Tibial artery (tissue), 4 donors: ENCODE measurements around the gene ARMH2.
A peak's percentile ranks its signal among the peaks of the same experiment; 100 is the strongest.
"Not testable (repeated sequence)": the region's sequence is repeated elsewhere in the genome, so short reads cannot be mapped to it uniquely, and the experiment has no call there.

ENCODE experiments used
- DNase-seq, 2 donors: peaks; one replicate each; pipeline ENCODE4 v3.0.0-alpha.2; 2019
- H3K27ac ChIP-seq, 2 donors: fragments of 200-600 bp; sonication (generic) in 1 of 2; 1 replicate in 1 of 2; 2 replicates in 1 of 2; pipeline ENCODE4 v1.5.1; 2018 to 2019; ENCODE audit warnings: mild to moderate bottlenecking in 1 of 2
- H3K27me3 ChIP-seq, 2 donors: fragments of 200-600 bp; sonication (generic) in 1 of 2; one replicate each; pipeline versions ENCODE4 v1.5.1 to v1.6.0; 2016 to 2019
- H3K36me3 ChIP-seq, 3 donors: fragments of 200-600 bp; sonication (generic) in 2 of 3; one replicate each; pipeline ENCODE4 v1.5.1; 2016 to 2019; ENCODE audit warnings: mild to moderate bottlenecking in 2 of 3
- H3K4me1 ChIP-seq, 4 donors: fragments of 200-600 bp; sonication (generic) in 2 of 4; 1 replicate in 3 of 4; 2 replicates in 1 of 4; pipeline ENCODE4 v1.5.1; 2016 to 2019
- H3K4me3 ChIP-seq, 2 donors: fragments of 200-600 bp; sonication (generic) in 1 of 2; 1 replicate in 1 of 2; 2 replicates in 1 of 2; pipeline ENCODE4 v1.5.1; 2018 to 2019; ENCODE audit warnings: mild to moderate bottlenecking in 2 of 2
- H3K9me3 ChIP-seq, 3 donors: fragments of 200-600 bp; sonication (generic) in 1 of 3; one replicate each; pipeline ENCODE4 v1.5.1; 2016 to 2019
- CTCF ChIP-seq, 2 experiments: fragments of 200-600 bp in 1 of 2; fragments of 450-650 bp in 1 of 2; IDR thresholded peaks; one replicate each; pipeline ENCODE4 v1.5.1; 2017 to 2019; ENCODE audit warnings: antibody characterized with exemption in 2 of 2, mild to moderate bottlenecking in 1 of 2, moderate library complexity in 1 of 2
- intact Hi-C: fragments of 100-400 bp; cut with DNase I; formaldehyde crosslinking; loops from one replicate; pipeline ENCODE4 v1.15.0; 2023; ENCODE audit warnings: low total_unique reads

The ARMH2 gene

GRCh38 chr6:24775520-24776058 is 23.1 kb downstream of the ARMH2 start:
- H3K27me3 ChIP-seq, result no peaks in the 10 kb centered on the region
- intact Hi-C loops, result no loop called here
- no peaks in the 10 kb centered on the region for H3K9me3 ChIP-seq
- DNase-seq, result no peak
- TF ChIP-seq CTCF (IDR thresholded peaks at IDR 0.05), result no peak
- peak overlapping the region; percentile 84 to 85 for H3K27ac ChIP-seq
- H3K4me3 ChIP-seq, result peak overlapping the region; percentile 81 to 86
- H3K4me1 ChIP-seq, result peaks cover 0 to 14% (median 6%) of the 10 kb centered on the region in 4 donors
- H3K36me3 ChIP-seq, result no peaks in the 10 kb centered on the region

GRCh38 chr6:24774696-24775519 is 23.8 kb downstream of the ARMH2 start, which contains the start of gene GMNN:
TSS of gene GMNN (plus strand) at chr6:24774937. CDS start at chr6:24777247, 2,310 bp downstream.
- no peaks in the 10 kb centered on the region for H3K36me3 ChIP-seq
- peak within 1 kb of the TSS; percentile 81 to 86 for H3K4me3 ChIP-seq
- intact Hi-C loops, result no loop called here
- peak within 1 kb of the TSS; percentile 84 to 85 for H3K27ac ChIP-seq
- peaks cover 0 to 14% (median 6%) of the 10 kb centered on the region in 4 donors for H3K4me1 ChIP-seq
- DNase-seq, result peak; percentile 98 to 99
- no peaks in the 10 kb centered on the region for H3K27me3 ChIP-seq
- no peaks in the 10 kb centered on the region for H3K9me3 ChIP-seq
- TF ChIP-seq CTCF (IDR thresholded peaks at IDR 0.05), result no peak

DNA sequence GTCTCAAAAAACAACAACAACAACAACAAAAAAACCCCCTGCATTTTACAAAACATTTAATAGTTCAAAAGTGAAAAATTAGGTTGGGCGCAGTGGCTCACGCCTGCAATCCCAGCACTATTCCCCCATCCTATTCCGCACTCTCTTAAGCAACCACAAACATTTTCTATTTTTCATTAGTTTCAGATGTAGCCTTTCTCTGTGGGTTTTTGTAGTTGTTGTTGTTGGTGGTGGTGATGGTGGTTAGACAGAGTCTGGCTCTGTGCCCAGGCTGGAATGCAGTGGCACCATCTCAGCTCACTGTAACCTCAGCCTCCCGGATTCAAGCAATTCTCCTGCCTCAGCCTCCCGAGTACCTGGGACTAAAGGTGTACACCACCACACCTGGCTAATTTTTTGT is 30.4 kb downstream of the ARMH2 start:
- intact Hi-C loops, result loop anchor here (2.0 to 10.0 kb wide), 2 partner anchors 64 to 184 kb away; no protein-coding TSS in a partner anchor
- no peaks in the 10 kb centered on the region for H3K9me3 ChIP-seq
- TF ChIP-seq CTCF (IDR thresholded peaks at IDR 0.05), result no peak
- H3K4me1 ChIP-seq, result peaks cover 0 to 2% (median 0%) of the 10 kb centered on the region in 4 donors
- DNase-seq, result no peak
- H3K27ac ChIP-seq, result no peak overlapping the region
- no peaks in the 10 kb centered on the region for H3K27me3 ChIP-seq
- no peaks in the 10 kb centered on the region for H3K36me3 ChIP-seq
- H3K4me3 ChIP-seq, result no peak overlapping the region

GRCh38 chr6:24766680-24767462 is 31.8 kb downstream of the ARMH2 start:
- H3K27me3 ChIP-seq, result no peaks in the 10 kb centered on the region
- peaks cover 0 to 2% (median 0%) of the 10 kb centered on the region in 4 donors for H3K4me1 ChIP-seq
- no peak for DNase-seq
- peak; percentile 21 to 40 for TF ChIP-seq CTCF (IDR thresholded peaks at IDR 0.05)
- intact Hi-C loops, result loop anchor here (10.0 kb wide), 1 partner anchor 182 kb away; no protein-coding TSS in a partner anchor
- no peaks in the 10 kb centered on the region for H3K9me3 ChIP-seq
- H3K4me3 ChIP-seq, result no peak overlapping the region
- no peak overlapping the region for H3K27ac ChIP-seq
- no peaks in the 10 kb centered on the region for H3K36me3 ChIP-seq

DNA sequence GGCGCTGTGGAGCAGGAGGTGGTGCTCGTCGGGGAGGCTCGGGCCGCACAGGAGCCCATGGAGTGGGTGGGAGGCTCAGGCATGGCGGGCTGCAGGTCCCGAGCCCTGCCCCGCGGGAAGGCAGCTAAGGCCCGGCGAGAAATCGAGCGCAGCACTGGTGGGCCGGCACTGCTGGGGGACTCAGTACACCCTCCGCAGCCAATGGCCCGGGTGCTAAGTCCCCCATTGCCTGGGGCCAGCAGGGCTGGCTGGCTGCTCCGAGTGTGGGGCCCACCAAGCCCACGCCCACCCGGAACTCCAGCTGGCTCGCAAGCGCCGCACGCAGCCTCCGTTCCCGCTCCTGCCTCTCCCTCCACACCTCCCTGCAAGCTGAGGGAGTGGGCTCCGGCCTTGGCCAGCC is 32.7 kb downstream of the ARMH2 start:
- not testable (repeated sequence) for H3K9me3 ChIP-seq, H3K27ac ChIP-seq, H3K27me3 ChIP-seq, DNase-seq, H3K4me3 ChIP-seq, H3K4me1 ChIP-seq, H3K36me3 ChIP-seq
- intact Hi-C loops, result loop anchor here (10.0 kb wide), 1 partner anchor 181 kb away; no protein-coding TSS in a partner anchor

DNA sequence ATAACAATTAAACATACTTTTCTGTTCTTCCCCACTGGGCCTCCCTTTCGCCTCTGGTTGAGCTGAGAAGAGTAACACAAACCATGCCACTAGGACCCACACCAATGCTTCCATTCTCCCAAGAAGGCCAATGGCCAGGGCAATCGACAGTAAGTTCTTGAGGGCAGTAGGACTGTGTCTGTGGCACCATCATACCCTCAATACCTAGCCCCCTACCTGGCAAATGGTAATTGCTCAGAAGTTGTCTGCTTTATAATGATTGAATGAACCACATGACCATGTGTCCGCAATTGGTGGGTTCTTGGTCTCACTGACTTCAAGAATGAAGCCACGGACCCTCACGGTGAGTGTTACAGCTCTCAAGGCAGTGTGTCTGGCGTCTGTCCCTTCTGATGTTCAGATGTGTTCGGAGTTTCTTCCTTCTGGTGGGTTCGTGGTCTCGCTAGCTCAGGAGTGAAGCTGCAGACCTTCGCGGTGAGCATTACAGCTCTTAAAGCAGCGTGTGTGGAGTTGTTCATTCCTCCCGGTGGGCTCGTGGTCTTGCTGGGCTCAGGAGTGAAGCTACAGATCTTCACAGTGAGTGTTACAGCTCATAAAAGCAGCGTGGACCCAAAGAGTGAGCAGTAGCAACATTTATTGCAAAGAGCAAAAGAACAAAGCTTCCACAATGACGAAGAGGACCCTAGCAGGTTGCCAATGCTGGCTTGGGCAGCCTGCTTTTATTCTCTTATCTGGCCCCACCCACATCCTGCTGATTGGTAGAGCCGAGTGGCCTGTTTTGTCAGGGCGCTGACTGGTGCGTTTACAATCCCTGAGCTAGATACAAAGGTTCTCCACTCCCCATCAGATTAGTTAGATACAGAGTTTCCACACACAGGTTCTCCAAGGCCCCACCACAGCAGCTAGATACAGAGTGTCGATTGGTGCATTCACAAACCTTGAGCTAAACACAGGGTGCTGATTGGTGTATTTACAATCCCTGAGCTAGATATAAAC is 33.6 kb downstream of the ARMH2 start:
- not testable (repeated sequence) for DNase-seq, H3K4me1 ChIP-seq, H3K9me3 ChIP-seq, H3K4me3 ChIP-seq, H3K27ac ChIP-seq, H3K36me3 ChIP-seq, H3K27me3 ChIP-seq
- intact Hi-C loops, result loop anchor here (10.0 kb wide), 1 partner anchor 180 kb away; no protein-coding TSS in a partner anchor
